HFFc6 (cell line): ENCODE measurements around the gene ZCCHC14. TPM values are rescaled to one million over a fixed set of nuclear protein-coding genes. Genes with fewer than 3 reads are reported as not detected.
"Not testable (repeated sequence)": the region's sequence is repeated elsewhere in the genome, so short reads cannot be mapped to it uniquely, and the experiment has no call there.

Experiments
- DNase-seq: peaks from one replicate; pipeline ENCODE4 v3.0.0-alpha.2; 2018
- H3K27ac Mint-ChIP-seq: 2 replicates; pipeline ENCODE4 v1.8.0; 2020; ENCODE audit warnings: mild to moderate bottlenecking, mixed read lengths
- H3K27me3 Mint-ChIP-seq: 2 replicates; pipeline ENCODE4 v1.8.0; 2021; ENCODE audit warnings: mild to moderate bottlenecking, moderate library complexity, mixed read lengths; ENCODE audit not compliant: insufficient read depth
- H3K36me3 Mint-ChIP-seq: 2 replicates; pipeline ENCODE4 v1.8.0; 2021; ENCODE audit warnings: low read depth, mixed read lengths
- H3K4me1 Mint-ChIP-seq: 2 replicates; pipeline ENCODE4 v1.8.0; 2020; ENCODE audit warnings: low read depth, mixed read lengths
- H3K4me3 Mint-ChIP-seq: 2 replicates; pipeline ENCODE4 v1.8.0; 2020; ENCODE audit warnings: mild to moderate bottlenecking, moderate library complexity, mixed read lengths
- H3K9me3 Mint-ChIP-seq: 2 replicates; pipeline ENCODE4 v1.8.0; 2020; ENCODE audit warnings: mild to moderate bottlenecking, mixed read lengths
- total RNA-seq, 6 experiments: library from RNA; stranded (reverse); fragmentation: NEBNext Ultra II Directional; extraction: Animal tissue kit (Norgen Biotek cat#: 25700); gene quantifications; 2 replicates in 1 of 6; 3 replicates in 5 of 6; pipeline ENCODE4 v1.2.3, GENCODE V29; 2021
- TF ChIP-seq, protein P1 (sequence below): fragments of 200-600 bp; sonication (generic); IDR thresholded peaks from 2 replicates; pipeline ENCODE4 v1.5.0; 2021; ENCODE audit warnings: antibody characterized with exemption, mild to moderate bottlenecking

Gene ZCCHC14
- total RNA-seq, 6 experiments from 2014 or later = 10.6 to 13.7 (median 13.3) TPM

- Mint-ChIP-seq H3K36me3 (no peaks in the 10 kb centered on the region), H3K9me3 (no peaks in the 10 kb centered on the region), H3K27me3 (peaks cover 2% of the 10 kb centered on the region; the same call in 1 of the 2 replicates), H3K4me3 (peak overlapping the region; percentile 84), H3K27ac (peak overlapping the region; percentile 62), H3K4me1 (peaks cover 75% of the 10 kb centered on the region)
- DNase-seq = no peak
- TF ChIP-seq, protein P1, sequence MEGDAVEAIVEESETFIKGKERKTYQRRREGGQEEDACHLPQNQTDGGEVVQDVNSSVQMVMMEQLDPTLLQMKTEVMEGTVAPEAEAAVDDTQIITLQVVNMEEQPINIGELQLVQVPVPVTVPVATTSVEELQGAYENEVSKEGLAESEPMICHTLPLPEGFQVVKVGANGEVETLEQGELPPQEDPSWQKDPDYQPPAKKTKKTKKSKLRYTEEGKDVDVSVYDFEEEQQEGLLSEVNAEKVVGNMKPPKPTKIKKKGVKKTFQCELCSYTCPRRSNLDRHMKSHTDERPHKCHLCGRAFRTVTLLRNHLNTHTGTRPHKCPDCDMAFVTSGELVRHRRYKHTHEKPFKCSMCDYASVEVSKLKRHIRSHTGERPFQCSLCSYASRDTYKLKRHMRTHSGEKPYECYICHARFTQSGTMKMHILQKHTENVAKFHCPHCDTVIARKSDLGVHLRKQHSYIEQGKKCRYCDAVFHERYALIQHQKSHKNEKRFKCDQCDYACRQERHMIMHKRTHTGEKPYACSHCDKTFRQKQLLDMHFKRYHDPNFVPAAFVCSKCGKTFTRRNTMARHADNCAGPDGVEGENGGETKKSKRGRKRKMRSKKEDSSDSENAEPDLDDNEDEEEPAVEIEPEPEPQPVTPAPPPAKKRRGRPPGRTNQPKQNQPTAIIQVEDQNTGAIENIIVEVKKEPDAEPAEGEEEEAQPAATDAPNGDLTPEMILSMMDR = no peak
Measured at GRCh38 chr16:87489434-87490045, 3.3 kb downstream of the ZCCHC14 start.

GRCh38 chr16:87488960-87489359, 3.9 kb downstream of the ZCCHC14 start:
- H3K36me3 Mint-ChIP-seq, H3K27me3 Mint-ChIP-seq, DNase-seq, H3K9me3 Mint-ChIP-seq: not testable (repeated sequence)
- Mint-ChIP-seq H3K4me1 (peaks cover 77% of the 10 kb centered on the region), H3K27ac (peak overlapping the region; percentile 62), H3K4me3 (peak overlapping the region; percentile 84)

GRCh38 chr16:87487361-87487924, 5.4 kb downstream of the ZCCHC14 start:
- TF ChIP-seq, protein P1 = no peak
- H3K27me3 Mint-ChIP-seq = peaks cover 2% of the 10 kb centered on the region; the same call in 1 of the 2 replicates
- DNase-seq = no peak
- H3K9me3 Mint-ChIP-seq = no peaks in the 10 kb centered on the region
- no peak overlapping the region for H3K4me3 Mint-ChIP-seq
- H3K4me1 Mint-ChIP-seq = peaks cover 73% of the 10 kb centered on the region
- no peaks in the 10 kb centered on the region for H3K36me3 Mint-ChIP-seq
- no peak overlapping the region for H3K27ac Mint-ChIP-seq

DNA sequence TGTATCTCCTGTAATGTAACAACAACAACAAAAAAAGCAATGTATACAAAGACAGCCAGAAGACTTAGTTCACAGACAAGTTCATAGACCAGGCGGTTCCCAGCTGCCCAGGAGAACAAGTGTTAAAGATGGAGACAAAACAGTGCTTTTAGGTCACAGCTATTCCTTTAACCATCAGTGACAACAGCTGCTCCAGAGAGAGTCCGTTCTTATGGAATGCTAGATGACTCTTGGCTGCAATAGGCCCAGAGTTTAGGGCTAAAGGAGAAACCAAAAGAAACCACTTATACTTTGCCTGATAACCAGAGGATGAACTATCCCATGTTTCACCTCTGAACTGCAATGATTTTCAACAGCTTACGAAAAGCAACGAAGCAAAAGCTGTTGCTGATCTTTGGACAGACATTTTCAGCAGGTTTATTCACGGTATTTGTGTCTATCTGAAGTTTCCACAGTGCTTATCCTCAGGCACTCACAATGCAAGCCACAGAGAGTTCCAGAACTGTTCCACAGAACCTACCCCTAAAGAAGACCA, 6.0 kb downstream of the ZCCHC14 start:
- peak overlapping the region; percentile 27; the same call in 1 of the 2 replicates for H3K27ac Mint-ChIP-seq
- peaks cover 2% of the 10 kb centered on the region; the same call in 1 of the 2 replicates for H3K27me3 Mint-ChIP-seq
- TF ChIP-seq, protein P1 = no peak
- no peaks in the 10 kb centered on the region for H3K9me3 Mint-ChIP-seq
- H3K4me1 Mint-ChIP-seq = peaks cover 80% of the 10 kb centered on the region
- no peaks in the 10 kb centered on the region for H3K36me3 Mint-ChIP-seq
- peak; percentile 9 for DNase-seq
- no peak overlapping the region for H3K4me3 Mint-ChIP-seq

GRCh38 chr16:87486282-87486681, 6.5 kb downstream of the ZCCHC14 start:
- DNase-seq = no peak
- H3K27ac Mint-ChIP-seq = no peak overlapping the region
- TF ChIP-seq, protein P1 = no peak
- no peaks in the 10 kb centered on the region for H3K36me3 Mint-ChIP-seq
- H3K4me3 Mint-ChIP-seq = no peak overlapping the region
- peaks cover 80% of the 10 kb centered on the region for H3K4me1 Mint-ChIP-seq
- peaks cover 2% of the 10 kb centered on the region; the same call in 1 of the 2 replicates for H3K27me3 Mint-ChIP-seq
- no peaks in the 10 kb centered on the region for H3K9me3 Mint-ChIP-seq

DNA sequence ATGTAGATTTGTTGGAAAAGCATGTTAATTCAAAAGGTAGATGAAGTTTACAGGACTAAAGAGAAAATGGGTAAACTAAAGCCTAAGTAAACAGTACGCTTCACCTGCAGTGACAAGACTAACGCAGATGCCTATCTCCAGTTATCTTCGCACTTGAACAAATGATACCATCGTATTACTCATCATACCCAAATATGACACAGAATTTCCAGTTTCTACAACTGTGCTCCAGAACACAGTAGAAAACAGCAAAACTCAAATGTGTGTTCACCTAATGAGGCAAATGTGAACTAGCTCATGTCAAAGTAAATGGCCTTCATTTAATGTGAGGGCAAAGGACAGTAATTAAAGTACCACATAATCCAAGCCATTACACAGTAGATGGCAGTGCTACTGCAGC, 7.0 kb downstream of the ZCCHC14 start:
- peaks cover 78% of the 10 kb centered on the region for H3K4me1 Mint-ChIP-seq
- H3K36me3 Mint-ChIP-seq, H3K9me3 Mint-ChIP-seq, H3K4me3 Mint-ChIP-seq, H3K27me3 Mint-ChIP-seq, H3K27ac Mint-ChIP-seq: not testable (repeated sequence)
- peak; percentile 16 for DNase-seq
